ENCODE measurements around the gene ALDH1B1.

Gene ALDH1B1

DNA sequence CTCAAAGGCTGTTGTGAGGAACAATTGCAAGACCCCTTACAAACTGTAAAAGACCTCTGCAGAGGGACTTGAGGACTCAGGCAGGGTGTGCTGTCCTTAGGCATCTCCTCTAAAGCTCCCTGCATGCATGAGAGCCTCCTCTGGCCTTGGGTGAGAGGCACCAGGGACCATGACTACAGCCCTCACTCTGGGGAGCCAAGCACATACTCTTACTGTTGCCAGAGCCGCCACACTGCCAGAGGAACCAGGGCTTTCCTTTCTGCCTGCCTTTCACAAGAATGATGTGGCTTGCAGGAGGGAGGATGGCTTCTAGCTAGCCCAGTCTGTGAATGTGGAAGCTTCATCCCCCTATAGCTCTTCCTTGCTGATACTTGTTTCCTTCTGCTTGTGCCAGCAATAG, 25.9 kb downstream of the ALDH1B1 start:
- DNase-seq: no peak

DNA sequence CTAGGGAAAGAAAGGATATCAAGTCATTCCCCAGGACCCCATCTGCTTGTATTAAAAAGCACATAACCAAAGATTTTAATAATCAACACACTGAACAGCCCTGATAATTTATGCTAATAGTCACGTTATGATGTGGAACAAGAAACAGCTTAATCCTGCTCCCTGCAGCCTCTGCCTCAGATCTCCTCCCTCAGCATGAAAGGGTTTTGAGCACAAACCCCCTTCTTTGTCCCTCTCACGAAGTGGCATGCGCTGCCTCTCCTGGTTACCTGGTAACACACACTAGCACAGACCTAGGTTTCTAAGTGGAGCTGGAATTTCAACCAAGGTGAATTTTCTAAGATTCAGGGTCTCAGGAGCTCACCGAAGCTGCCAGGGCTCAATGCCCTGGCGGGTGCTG, 26.7 kb downstream of the ALDH1B1 start:
- no peak for DNase-seq

DNA sequence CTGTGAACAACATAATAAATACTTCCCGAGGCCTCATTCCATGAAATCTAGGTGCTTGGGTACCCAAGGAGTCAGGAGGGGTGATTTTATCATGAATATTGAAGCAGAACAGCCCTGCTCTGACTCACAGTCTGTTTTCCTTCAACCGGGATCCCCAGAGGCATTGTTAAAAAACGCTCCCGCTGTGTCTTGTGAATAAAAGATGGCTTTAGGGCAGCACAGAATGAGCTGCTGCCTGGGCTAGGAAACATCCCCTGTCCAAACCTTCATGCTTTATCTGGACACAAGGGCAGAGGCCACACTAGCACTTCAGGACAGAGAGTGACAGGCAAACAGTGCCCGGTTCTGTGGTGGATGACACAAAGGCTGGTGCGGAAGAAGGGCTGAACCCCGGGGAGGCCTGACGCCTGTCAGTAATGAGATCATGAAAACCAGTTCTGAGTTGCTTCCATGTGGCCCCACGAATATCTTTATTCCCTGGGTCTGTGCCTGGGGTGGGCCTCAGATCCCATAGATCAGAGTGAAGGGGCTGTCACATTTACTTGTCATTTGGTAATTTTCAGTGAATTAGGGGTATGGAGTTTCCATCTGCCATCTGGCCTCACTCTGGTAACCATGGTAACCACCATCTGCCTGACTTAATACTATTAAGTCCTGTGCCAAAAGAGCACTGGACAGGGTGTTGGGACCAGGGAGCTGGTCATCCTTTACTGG, 29.2 kb downstream of the ALDH1B1 start:
- DNase-seq: no peak

DNA sequence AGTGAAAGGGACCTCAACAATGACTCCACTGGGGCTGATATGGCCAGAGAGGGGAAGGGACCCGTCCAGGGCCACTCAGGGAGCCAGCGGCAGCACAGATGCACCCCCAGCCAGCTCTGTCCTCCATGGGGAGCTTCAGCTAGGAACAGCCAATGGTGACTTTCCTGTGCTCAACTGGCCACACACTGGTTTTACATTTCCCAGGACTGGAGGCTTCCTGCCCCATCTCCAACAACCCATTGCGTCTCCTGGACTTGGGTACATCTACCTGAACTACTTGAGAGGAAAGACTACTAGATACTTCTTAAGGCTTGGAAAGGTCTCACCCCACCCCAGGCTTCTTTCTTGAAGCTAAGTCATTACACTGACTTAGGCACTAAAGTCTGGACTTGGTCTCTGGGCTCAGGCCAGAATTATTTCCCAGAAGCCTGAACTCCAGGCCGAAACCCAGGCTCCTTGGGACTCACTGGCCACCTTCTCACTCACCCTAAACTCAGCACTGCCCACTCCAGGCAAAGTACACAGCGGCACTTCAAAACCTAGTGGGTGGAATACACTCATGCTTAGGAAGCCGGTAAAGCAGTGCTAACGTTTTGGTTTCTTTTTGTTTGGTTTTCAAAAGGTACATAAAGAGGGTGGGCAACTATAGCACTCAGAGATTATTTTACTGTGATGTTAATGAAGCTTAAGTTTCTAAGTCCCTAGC, 30.2 kb downstream of the ALDH1B1 start:
- no peak for DNase-seq

DNA sequence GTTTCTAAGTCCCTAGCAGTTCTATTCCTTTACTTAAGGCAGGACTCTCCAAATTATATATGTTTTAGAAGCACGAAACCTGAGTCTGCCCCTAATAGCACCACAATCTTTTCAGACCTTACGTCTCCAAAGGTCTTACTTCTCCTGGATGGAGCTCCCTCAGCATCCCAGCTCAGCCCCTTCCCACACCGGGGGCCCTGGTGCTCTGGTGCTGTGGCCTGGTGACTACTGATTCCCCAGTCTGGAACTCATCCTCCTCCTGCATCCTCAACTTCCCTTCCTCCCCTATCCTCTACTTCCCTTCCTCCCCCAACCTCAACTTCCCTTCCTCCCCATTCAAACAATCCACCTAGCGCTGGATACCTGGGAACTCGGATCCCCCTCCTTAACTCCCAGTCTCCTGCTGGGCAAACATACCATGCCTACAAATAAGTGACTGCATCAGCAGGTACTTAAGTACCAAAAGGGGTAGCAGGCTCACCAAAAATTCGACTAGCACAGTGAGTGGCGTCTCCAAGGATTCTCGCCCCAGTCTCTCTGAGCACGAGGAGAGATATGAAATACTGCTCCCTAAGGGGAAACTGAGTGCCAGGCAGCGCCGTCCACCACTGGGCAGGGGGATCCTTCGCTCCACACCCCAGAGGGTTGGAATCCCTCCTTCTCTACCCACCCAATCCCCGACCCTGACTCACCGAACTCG, 30.9 kb downstream of the ALDH1B1 start:
- DNase-seq: no peak

DNA sequence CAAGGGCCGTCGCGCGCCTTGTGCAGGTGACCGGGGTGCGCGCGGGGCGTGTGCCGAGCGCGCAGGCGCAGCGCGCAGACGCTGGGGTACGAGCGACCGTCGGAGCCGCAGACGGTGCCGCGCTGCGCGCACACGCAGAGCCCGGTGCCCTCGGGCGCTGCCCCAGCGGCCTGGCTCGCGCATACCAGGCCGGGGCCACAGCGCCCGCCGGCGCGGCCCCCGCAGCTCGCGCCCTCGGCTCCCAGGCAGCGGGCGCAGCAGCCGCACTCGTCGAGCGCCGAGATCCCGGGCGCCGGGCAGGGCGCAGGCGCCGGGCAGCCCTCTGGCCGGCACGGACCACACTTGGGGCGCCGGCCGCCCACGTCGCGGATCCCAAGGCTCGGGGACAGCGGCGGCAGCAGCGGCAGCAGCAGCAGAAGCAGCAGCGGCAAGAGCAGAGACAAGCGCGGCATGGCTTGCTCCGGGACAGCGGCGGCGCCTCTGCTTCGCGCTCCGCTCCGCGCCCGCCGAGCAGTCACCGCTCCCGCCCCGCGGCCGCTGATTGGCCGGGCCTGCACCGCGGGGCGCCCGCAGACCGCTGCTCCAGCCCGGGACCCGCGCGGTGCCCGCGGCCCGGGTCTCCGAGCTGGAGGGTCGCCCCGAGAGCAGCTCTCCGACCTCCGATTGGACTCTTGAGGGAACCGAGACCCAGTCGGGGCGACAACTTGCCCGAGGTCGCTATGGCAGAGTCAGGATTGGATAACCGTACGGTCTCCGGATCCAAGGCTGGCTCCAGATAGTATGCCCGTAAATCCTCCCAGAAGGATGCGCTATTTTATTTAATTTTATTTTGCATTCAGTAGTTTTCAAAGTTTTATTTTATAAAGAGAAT, 31.7 kb downstream of the ALDH1B1 start, which contains the start of gene IGFBPL1:
TSS of gene IGFBPL1 (minus strand) at position 482 of the 871 bp plus-strand sequence. CDS start at position 452, 30 bp downstream.
- no peak for DNase-seq

DNA sequence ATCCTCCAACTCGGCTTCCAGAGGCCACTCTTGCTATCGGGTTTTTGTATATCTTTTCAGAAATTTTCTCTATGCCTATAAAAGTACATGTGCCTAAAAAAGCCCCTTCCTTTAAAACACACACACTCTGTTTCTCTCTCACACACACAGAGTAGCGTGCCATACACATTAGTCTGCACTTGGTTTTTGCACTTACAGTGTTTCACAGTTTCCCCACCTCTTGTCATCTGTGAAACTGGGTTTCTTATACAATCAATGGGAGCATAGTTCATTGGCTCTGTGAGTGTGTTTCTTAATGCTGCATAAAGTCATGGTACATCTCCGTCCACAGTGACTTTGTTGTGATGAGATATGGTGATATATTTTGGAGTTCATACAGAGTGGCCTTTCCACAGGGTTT, 32.4 kb downstream of the ALDH1B1 start:
- DNase-seq: no peak

DNA sequence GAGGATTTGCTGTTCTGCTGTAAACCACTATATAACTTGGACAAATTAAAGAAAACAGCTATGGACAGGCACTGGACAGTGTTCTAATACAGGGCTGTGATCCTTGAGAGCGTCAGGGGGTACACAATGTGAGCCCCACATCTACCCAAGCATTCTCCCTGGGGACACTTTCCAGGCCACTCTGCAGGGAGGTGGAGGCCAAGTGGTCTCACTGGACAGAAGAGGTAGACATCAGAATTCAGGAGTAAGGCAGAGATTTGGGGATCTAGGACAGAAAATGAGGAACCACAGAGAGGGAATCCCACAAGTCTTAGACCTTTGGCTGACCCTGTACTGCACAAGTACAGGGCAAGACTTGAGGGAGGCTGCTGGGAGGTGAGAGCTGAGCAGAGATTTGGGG, 35.6 kb downstream of the ALDH1B1 start:
- DNase-seq: no peak

DNA sequence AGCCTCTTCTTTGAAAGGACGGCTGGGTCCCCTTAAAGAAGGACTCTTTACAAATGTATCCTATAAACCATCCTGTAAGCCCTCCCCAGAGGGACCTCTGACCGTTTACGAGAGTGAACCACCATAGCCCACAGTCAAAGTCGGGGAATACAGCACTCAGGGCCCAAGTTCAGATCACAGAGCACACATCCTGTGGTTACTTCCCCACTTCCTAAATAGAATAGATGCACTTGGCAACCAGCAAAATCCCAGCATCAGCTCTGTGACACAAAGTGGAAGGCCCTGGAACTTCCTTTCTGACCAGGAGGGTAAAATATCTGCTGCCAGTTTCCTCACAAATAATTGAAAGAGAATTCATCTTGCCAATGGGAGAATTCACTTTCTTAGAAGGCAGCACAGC, 38.6 kb downstream of the ALDH1B1 start:
- DNase-seq: no peak

DNA sequence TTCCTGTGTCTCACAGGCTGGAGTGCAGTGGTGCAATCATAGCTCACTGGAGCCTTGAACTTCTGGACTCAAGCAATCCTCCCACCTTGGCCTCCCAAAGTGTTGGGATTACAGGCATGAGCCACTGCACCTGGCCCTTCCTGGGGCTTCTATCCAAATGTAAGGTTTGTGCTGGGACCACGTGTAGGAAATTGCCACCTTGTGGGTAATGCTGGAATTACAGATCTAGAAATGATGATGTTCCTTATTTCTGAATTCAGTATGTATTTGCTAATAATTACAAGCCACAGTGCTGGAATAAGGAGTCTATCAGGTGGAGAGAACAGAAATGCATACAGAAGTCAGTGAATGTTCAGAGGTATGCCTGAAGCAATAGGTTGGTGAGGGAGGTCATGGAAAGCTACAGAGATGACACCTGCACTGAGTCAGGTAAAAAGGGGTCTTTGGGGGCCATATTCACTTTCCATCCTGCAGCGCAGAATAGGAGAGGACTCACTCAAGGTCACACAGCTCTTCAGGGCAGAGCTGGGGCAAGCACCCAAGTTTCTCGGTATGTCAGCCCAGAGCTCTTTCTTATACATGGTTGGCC, 40.5 kb downstream of the ALDH1B1 start:
- DNase-seq: peak; percentile 25

DNA sequence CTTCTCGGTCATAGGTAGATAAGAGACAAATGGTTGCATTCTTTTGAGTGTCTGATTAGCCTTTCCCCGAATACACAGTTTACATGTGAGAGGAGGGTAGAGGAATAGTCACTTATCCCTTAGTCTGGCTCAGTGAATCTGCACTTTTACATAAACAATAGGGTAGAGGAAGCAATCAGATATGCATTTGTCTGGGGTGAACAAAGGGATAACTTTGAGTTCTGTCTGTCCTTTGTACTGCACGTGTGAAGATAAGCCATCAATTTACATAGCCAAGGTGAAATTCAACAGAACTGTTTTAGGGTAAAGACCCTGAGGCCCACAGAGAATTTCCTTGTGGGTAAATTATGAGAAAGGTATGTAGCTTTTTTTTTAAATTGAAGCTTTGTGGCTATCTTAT, 41.9 kb downstream of the ALDH1B1 start:
- DNase-seq: no peak

DNA sequence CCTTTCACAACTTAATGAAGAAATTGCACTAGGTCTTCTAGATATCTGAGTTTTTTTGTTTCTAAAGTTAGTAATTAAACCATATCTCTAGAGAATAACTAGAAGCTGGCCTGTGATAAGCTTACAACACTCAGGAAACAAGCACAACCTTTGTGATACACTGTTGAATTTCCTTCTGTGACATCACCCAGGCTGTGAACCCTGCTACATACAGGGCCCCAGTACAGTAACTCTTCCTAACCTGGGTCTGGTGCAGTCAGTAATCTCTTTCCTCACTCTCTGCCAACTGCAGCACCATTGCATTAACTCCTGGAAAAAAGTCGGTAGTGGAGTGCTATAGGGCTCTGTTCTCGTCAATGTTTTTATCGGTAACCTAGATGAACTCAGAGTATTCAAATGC, 42.4 kb downstream of the ALDH1B1 start:
- no peak for DNase-seq

DNA sequence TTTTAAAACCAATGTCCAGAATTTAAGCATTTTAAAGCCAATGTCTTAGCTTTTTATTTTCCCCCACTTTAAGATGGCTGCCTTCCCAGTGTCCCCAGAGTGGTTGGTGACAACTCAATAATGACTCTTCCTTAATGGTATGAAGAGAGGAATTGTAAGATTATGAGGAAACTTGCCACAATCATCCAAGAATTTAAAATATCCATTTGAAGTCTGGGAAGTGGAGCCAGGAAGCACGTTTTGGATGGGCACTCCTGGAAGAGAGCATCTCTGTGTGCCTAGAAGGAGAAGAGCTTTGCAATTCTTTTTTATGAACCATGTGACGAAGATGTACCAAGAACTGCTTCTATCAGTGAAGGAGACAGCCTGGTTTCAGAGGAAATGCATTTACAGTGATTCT, 43.0 kb downstream of the ALDH1B1 start:
- no peak for DNase-seq

DNA sequence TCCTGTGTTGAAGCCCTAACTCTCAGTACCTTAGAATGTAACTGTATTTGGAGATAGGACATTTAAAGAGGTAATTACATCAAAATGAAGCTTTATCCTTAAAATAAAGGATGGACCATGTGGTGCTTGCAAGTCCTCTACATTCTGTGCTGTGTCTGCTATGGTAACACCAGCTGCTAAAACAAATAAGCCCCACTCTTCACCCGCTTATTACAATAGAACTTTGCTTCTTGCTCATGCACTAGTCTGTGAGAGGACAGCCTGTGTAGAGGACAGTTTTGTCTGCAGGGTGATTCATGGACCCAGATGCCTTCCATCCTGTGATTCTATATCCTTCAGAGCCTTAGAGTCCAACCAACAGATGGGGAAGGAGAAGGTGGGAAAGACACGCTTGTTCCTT, 44.2 kb downstream of the ALDH1B1 start:
- no peak for DNase-seq

DNA sequence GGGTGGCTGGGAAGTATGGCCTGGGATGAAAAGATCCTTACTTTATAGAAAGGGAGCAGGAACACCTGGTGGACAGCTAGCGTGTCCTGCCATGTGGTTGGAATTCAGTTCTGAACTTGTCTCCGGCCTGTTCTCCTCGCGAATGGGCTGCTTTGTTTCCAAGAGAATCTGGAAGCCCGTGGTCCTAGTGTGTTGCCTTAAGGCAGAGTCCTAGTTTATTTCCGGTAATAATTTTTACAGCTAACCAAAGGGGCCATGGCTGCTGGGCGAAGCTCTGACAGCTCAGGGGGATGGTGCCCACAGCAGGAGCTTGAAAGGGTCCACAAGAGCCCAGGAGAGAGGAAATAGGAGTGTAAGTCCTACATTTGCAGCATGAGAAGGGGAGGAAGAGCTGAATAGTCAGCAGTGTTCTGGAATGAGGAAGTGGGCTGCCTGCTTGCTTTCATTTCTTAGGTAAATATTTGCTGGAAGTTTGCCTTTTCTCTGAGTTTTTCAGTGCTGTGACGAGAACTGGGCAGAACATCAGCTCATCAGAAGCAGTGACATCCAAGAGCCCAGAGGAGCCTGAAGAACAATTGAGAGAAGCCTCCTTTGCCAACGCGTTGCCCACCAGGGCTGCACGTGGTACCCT, 44.8 kb downstream of the ALDH1B1 start:
- no peak for DNase-seq

DNA sequence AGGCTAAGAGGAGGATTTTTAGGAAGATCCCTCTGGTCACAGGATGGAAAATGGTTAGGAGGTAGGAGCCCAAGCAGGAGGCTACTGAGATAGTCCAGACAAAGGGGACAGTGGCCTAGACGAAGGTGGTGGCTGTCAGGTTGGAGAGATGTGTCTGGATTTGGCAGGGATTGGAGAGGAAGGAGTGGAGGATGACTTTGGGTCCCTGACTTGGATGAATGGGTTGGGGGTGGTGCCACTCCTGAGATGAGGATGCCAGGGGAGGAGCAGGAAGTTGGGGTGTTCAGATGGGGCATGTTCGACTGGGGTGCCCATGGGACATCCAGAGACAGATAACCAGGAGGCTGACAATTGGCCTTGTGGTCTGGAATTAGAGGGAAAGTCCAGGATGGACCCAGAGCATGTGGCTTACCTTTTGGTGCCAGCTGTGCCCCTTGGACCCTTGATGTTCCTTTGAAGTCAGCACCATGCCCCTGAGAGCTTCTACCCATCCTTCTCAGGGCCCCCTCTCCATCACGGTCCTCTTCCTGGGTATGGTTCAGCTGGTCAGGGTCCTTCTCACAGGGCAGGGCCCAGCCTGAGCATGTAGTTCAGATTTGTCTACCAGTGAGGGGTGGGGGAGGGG, 46.9 kb downstream of the ALDH1B1 start:
- DNase-seq: no peak

DNA sequence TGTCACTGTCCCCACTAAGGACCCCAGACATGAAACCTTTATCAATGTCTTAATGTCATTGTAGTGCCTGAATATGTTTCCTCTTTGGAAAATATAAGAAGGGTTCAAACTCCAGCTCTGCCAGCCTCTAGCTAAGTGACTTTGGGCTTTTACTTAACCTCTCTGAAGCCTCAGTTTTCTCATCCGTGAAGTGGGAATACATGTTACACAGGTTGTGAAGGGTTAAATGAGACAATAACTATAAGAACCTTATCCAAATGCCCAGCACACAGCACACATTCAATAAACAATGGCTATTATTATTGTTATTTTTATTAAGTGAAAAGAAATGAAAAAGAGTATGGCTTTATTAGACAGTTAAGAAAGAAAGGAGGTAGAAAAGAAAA, 47.4 kb downstream of the ALDH1B1 start:
- DNase-seq: no peak

DNA sequence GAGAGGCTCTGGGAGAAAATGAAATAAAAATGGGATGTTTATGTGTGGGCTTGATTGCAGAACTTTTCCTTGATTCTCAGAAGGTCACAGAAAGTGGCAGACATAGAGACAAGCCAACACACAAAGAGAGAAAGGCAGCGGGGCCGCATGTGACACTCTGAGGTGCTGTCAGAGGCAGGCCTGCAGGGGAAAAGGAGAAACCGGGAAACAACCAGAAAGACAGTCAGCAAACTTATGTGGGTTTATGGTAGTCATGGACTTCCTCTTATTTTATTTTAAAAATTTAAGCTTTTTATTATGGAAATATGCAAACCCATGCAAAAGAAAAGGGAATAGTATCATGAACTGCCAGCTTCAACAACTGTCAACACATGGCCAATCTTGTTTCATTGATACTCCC, 48.0 kb downstream of the ALDH1B1 start:
- no peak for DNase-seq

DNA sequence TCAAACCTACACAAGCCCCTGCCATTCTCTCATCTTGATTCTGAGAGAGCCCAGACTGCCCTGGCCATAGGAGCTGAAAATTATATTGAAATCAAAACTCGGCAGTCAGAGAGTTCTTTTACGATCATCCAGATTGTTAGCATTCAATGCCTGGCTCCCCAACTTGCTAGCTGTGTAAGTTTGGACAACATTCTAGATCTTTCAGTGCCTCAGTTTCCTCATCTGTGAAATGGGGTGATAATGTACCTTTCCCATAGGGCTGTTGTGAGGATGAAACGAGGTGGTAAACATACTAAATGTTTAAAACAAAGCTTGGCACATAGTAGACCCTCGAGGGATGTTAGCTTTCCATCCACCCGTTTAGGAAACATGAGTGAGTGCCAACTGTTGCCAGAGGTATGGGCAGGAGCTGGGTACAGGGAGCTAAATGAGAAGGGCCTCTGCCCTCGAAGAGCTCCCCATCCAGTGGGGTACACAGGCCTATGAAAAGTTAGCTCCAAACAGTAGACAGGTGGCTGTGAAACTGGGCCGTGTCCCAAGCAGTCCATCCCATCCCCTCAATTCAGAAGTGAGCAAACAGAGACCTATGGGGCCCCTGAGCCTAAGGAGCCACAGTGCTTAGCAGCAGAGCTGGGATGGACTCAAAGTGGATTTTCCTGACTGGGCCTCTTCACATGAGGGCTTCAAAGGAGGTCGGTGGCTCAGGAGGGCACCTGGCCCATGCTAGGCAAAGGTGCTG, 49.0 kb downstream of the ALDH1B1 start:
- no peak for DNase-seq

DNA sequence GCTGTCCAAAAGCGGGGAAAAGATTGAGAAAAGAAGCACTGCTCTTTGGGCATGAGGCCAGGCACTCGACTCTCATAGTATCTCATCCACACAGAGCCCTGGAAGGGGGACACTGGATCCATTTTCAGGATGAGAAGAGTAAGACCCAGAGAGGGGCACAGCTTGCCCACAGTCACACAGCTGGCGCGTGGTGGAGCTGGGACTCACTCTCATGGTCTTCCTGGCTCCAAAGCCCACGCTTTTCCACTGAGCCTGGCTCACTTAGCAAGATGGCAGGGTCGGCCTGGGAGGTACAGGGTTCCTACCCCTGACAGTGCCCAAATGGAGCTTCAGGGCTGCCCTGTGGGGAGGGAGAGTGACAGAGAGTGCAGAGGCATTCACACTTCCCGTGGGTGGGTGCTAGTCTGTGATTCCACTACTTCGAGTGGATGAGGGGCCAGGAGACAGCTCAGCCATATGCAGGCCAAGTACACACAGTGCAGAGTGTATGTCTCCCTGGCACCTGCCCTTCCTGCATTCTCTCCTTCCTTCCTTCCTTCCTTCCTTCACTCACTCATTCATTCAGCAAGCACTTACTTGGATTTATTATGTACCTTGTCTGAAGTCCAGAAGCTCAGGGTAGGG, 50.1 kb downstream of the ALDH1B1 start:
- no peak for DNase-seq

Measured in CD4-positive, alpha-beta T cell treated with Interleukin-21 for 1 hour (primary cell).